A673 (cell line): ENCODE results near the gene TFDP1. TPM values are rescaled to one million over a fixed set of nuclear protein-coding genes. Genes with fewer than 3 reads are reported as not detected.

Experiments used
- BruUV-seq: library from RNA; stranded (reverse); fragments of 400-500 nt; replicated peaks from 2 replicates; lab custom pipeline; 2021; lab: Mats Ljungman, UMichigan
- CTCF ChIA-PET: fragments of 300-600 bp; sonication (Branson Sonifier 250); formaldehyde crosslinking; loops from one replicate; lab custom pipeline; 2022; ENCODE audit warnings: antibody characterized with exemption; lab: Charles Lee
- POLR2A ChIA-PET: fragments of 300-600 bp; sonication (Branson Sonifier 250); formaldehyde crosslinking; loops from one replicate; lab custom pipeline; 2022; ENCODE audit warnings: antibody characterized with exemption; ENCODE audit not compliant: low non-redundant PET; lab: Charles Lee
- DNase-seq: peaks from one replicate; pipeline ENCODE4 v3.0.0-alpha.2; 2015; ENCODE audit warnings: low spot score
- H3K27ac ChIP-seq: fragments of 200-600 bp; sonication (generic); 2 replicates; pipeline ENCODE4 v1.5.1; 2016; ENCODE audit warnings: mixed run types, low read depth, mild to moderate bottlenecking, mixed read lengths, antibody characterized with exemption, low read length; ENCODE audit not compliant: poor library complexity, severe bottlenecking
- H3K27me3 ChIP-seq: fragments of 200-600 bp; sonication (generic); replicated peaks from 2 replicates; pipeline ENCODE4 v1.6.1; 2017; ENCODE audit warnings: mixed run types, low read depth, mild to moderate bottlenecking, mixed read lengths, antibody characterized with exemption, low read length; ENCODE audit not compliant: insufficient read depth, poor library complexity
- H3K36me3 ChIP-seq: fragments of 200-600 bp; sonication (generic); 2 replicates; pipeline ENCODE4 v1.6.1; 2016; ENCODE audit warnings: mixed run types, mild to moderate bottlenecking, mixed read lengths, antibody characterized with exemption, low read length; ENCODE audit not compliant: insufficient read depth, poor library complexity, severe bottlenecking
- H3K4me1 ChIP-seq: fragments of 200-600 bp; sonication (generic); 2 replicates; pipeline ENCODE4 v1.6.1; 2017; ENCODE audit warnings: mixed run types, mild to moderate bottlenecking, mixed read lengths, antibody characterized with exemption, low read length; ENCODE audit not compliant: insufficient read depth, poor library complexity, severe bottlenecking
- H3K4me3 ChIP-seq: fragments of 200-600 bp; sonication (generic); 2 replicates; pipeline ENCODE4 v1.5.1; 2016; ENCODE audit warnings: low read depth, mixed run types, mild to moderate bottlenecking, mixed read lengths, low read length; ENCODE audit not compliant: poor library complexity, severe bottlenecking
- H3K9me3 ChIP-seq: fragments of 200-600 bp; sonication (generic); 2 replicates; pipeline ENCODE4 v1.6.1; 2016; ENCODE audit warnings: mixed run types, low read depth, mild to moderate bottlenecking, mixed read lengths, antibody characterized with exemption, low read length; ENCODE audit not compliant: poor library complexity, severe bottlenecking
- CTCF ChIP-seq: fragments of 300-800, 200-600 bp; sonication (generic); conservative IDR thresholded peaks from 2 replicates; pipeline ENCODE4 v1.5.1; 2017; ENCODE audit warnings: low read depth, mild to moderate bottlenecking, antibody characterized with exemption, low read length, moderate library complexity, mixed read lengths
- EZH2 ChIP-seq: fragments of 200-600 bp; sonication (generic); IDR thresholded peaks from 2 replicates; pipeline ENCODE4 v1.6.1; 2017; ENCODE audit warnings: borderline replicate concordance, low read depth, mild to moderate bottlenecking, mixed read lengths, antibody characterized with exemption, low read length; ENCODE audit not compliant: poor library complexity, severe bottlenecking
- intact Hi-C: fragments of 100-400 bp; cut with micrococcal nuclease; formaldehyde crosslinking; loops from one replicate; pipeline ENCODE4 v1.10.0; 2022; ENCODE audit not compliant: unreplicated experiment
- total RNA-seq: library from RNA; stranded (reverse); gene quantifications from 2 replicates; pipeline ENCODE4 v1.2.3, GENCODE V29; 2021

The TFDP1 gene
- total RNA-seq, 1 experiment from 2014 or later: 153 TPM

- no peaks in the 10 kb centered on the region for H3K36me3 ChIP-seq
- POLR2A ChIA-PET: no interaction called here
- no peaks in the 10 kb centered on the region for H3K27me3 ChIP-seq
- H3K9me3 ChIP-seq: peaks cover 18% of the 10 kb centered on the region
- H3K4me1 ChIP-seq: no peaks in the 10 kb centered on the region
- TF ChIP-seq EZH2: no peak
- TF ChIP-seq CTCF: no peak
- intact Hi-C loops: no loop called here
- DNase-seq: no peak
- no TSS peak for BruUV-seq
- no peak overlapping the region for H3K4me3 ChIP-seq
- CTCF ChIA-PET: no interaction called here
- H3K27ac ChIP-seq: no peak overlapping the region
These were observed 8.0 kb upstream of the TFDP1 start for GRCh38 chr13:113576597-113576996.

- H3K4me3 ChIP-seq: no peak overlapping the region
- no peaks in the 10 kb centered on the region for H3K27me3 ChIP-seq
- no peaks in the 10 kb centered on the region for H3K36me3 ChIP-seq
- CTCF ChIA-PET: no interaction called here
- no peak for DNase-seq
- BruUV-seq: no TSS peak
- TF ChIP-seq EZH2 (no peak), CTCF (no peak)
- POLR2A ChIA-PET: no interaction called here
- H3K27ac ChIP-seq: no peak overlapping the region
- H3K9me3 ChIP-seq: peaks cover 15% of the 10 kb centered on the region
- no peaks in the 10 kb centered on the region for H3K4me1 ChIP-seq
- intact Hi-C loops: no loop called here
These were observed 6.6 kb upstream of the TFDP1 start for GRCh38 chr13:113577881-113578435.

- Histone ChIP-seq H3K4me3 (no peak overlapping the region), H3K27me3 (no peaks in the 10 kb centered on the region), H3K4me1 (no peaks in the 10 kb centered on the region), H3K27ac (no peak overlapping the region), H3K36me3 (no peaks in the 10 kb centered on the region), H3K9me3 (peaks cover 15% of the 10 kb centered on the region)
- no peak for DNase-seq
- TF ChIP-seq CTCF: no peak
- TF ChIP-seq EZH2: no peak
- ChIA-PET POLR2A (no interaction called here), CTCF (no interaction called here)
- intact Hi-C loops: no loop called here
- BruUV-seq: no TSS peak
These were observed 4.9 kb upstream of the TFDP1 start for GRCh38 chr13:113579686-113580085.
